Activated CD4-positive, alpha-beta T cell treated with anti-CD3 and anti-CD28 coated beads, Interleukin-2, amount 10 ng/mL, durations not matched to agents 7 days and 5 days (primary cell): ENCODE measurements around the gene CARHSP1. TPM values are rescaled to one million over a fixed set of nuclear protein-coding genes. Genes with fewer than 3 reads are reported as not detected.
A peak's percentile ranks its signal among the peaks of the same experiment; 100 is the strongest.

Experiments
- CTCF ChIA-PET: fragments of 350-600 bp; sonication (Branson Sonifier 250); formaldehyde crosslinking; loops from one replicate; lab custom pipeline; 2021; ENCODE audit warnings: antibody characterized with exemption; lab: Charles Lee
- POLR2A ChIA-PET: fragments of 350-600 bp; sonication (Branson Sonifier 250); formaldehyde crosslinking; loops from one replicate; lab custom pipeline; 2021; ENCODE audit warnings: antibody characterized with exemption; lab: Charles Lee
- DNase-seq: peaks from one replicate; pipeline ENCODE4 v3.0.0-alpha.2; 2020
- H3K27ac Mint-ChIP-seq: one replicate; pipeline ENCODE4 v1.8.0; 2021; ENCODE audit warnings: mild to moderate bottlenecking, moderate library complexity, mixed read lengths
- H3K27me3 Mint-ChIP-seq: one replicate; pipeline ENCODE4 v1.8.0; 2021; ENCODE audit warnings: mixed read lengths
- H3K36me3 Mint-ChIP-seq: one replicate; pipeline ENCODE4 v1.8.0; 2021; ENCODE audit warnings: low read depth, mixed read lengths
- H3K4me1 Mint-ChIP-seq: one replicate; pipeline ENCODE4 v1.8.0; 2021; ENCODE audit warnings: mixed read lengths
- H3K4me3 Mint-ChIP-seq: one replicate; pipeline ENCODE4 v1.8.0; 2021; ENCODE audit warnings: mild to moderate bottlenecking, moderate library complexity, mixed read lengths
- H3K9me3 Mint-ChIP-seq: one replicate; pipeline ENCODE4 v1.8.0; 2021; ENCODE audit warnings: mixed read lengths
- total RNA-seq, 2 experiments: library from RNA; stranded (reverse); gene quantifications; one replicate each; pipeline ENCODE4 v1.2.3, GENCODE V29; 2021

The CARHSP1 gene
- total RNA-seq, 2 experiments from 2014 or later, result 172 to 189 TPM

GRCh38 chr16:8855051-8855786 is 13.6 kb downstream of the CARHSP1 start:
- Mint-ChIP-seq H3K4me1 (peaks cover 56% of the 10 kb centered on the region), H3K27me3 (no peaks in the 10 kb centered on the region), H3K4me3 (no peak overlapping the region), H3K27ac (peak overlapping the region; percentile 72), H3K9me3 (no peaks in the 10 kb centered on the region), H3K36me3 (peaks cover 51% of the 10 kb centered on the region)
- ChIA-PET CTCF (interaction anchor here (0.8 to 1.6 kb wide), 6 partner anchors 10 to 34 kb away, joined by 3 to 6 read pairs (median 4); partner anchors contain the start of gene CARHSP1), POLR2A (no interaction called here)
- no peak for DNase-seq

DNA sequence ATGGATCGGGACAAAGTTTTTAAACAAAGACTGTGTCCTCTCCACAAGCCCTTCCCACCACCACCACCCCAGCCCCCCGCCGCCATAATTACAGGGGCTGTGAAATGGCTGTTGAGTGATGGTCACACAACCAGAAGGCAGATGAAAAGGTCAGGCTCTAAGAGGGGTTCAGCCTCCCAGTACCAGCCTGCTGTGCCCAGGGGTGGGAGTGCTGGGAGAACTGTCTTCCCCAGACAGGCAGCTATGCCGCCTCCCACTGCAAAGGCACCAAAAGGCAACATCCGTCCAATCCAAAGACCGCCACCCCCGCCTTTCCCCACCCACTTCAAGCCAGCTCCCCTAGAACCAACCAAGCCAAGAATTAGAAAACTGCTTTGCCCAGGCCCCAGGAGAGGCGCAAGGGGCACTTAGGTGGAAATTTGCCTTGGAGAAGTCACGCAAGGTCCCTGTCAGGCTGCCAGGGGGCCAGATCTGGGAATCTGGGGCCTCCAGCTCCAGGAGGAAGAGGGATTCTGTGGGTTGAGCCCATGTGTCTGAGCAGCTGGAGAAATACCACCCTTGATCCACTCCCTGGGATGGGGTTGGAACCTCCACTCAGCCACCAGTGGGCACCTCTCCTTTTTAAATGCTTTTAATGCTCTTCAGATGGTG is 14.4 kb downstream of the CARHSP1 start:
- no peaks in the 10 kb centered on the region for H3K9me3 Mint-ChIP-seq
- H3K27ac Mint-ChIP-seq, result no peak overlapping the region
- no peak overlapping the region for H3K4me3 Mint-ChIP-seq
- no peaks in the 10 kb centered on the region for H3K27me3 Mint-ChIP-seq
- peaks cover 57% of the 10 kb centered on the region for H3K4me1 Mint-ChIP-seq
- ChIA-PET CTCF (interaction anchor here (1.1 to 1.6 kb wide), 4 partner anchors 10 to 33 kb away, joined by 4 to 6 read pairs (median 5); no protein-coding TSS in a partner anchor), POLR2A (interaction anchor here (0.7 kb wide), 1 partner anchor 37 kb away, joined by 3 read pairs; no protein-coding TSS in a partner anchor)
- DNase-seq, result no peak
- H3K36me3 Mint-ChIP-seq, result peaks cover 49% of the 10 kb centered on the region

- Mint-ChIP-seq H3K36me3 (peaks cover 52% of the 10 kb centered on the region), H3K27ac (no peak overlapping the region), H3K4me1 (peaks cover 55% of the 10 kb centered on the region), H3K4me3 (no peak overlapping the region), H3K9me3 (no peaks in the 10 kb centered on the region), H3K27me3 (no peaks in the 10 kb centered on the region)
- no peak for DNase-seq
- ChIA-PET CTCF (interaction anchor here (1.6 to 1.8 kb wide), 2 partner anchors 11 to 18 kb away, joined by 6 read pairs; no protein-coding TSS in a partner anchor), POLR2A (interaction anchor here (0.7 kb wide), 1 partner anchor 36 kb away, joined by 3 read pairs; no protein-coding TSS in a partner anchor)
These were observed 15.2 kb downstream of the CARHSP1 start for GRCh38 chr16:8853611-8854010.

DNA sequence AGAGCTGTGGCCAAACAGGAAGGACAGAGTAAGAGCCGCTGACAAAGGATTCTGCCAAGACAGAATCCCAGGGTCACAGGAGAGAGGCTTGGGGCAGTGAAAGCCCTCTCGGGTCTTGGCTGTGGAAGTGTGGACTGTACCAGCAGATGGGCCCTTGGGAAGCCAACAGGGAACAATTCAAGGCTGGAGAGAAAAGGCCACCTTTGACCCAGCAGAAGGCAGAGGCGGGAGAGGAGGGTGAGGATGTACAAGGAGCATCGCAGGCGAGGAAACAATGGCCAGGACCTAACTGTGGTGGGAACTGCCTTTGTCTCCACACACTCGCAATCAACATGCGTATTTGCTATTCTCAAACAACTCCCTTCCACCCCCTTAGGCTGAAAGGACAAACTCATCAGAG is 15.7 kb downstream of the CARHSP1 start:
- no peak overlapping the region for H3K4me3 Mint-ChIP-seq
- CTCF ChIA-PET, result interaction anchor here (1.6 to 1.8 kb wide), 2 partner anchors 11 to 18 kb away, joined by 6 read pairs; no protein-coding TSS in a partner anchor
- H3K27me3 Mint-ChIP-seq, result no peaks in the 10 kb centered on the region
- no peak for DNase-seq
- no peaks in the 10 kb centered on the region for H3K9me3 Mint-ChIP-seq
- H3K27ac Mint-ChIP-seq, result peak overlapping the region; percentile 57
- POLR2A ChIA-PET, result no interaction called here
- H3K4me1 Mint-ChIP-seq, result peaks cover 53% of the 10 kb centered on the region
- H3K36me3 Mint-ChIP-seq, result peaks cover 50% of the 10 kb centered on the region

DNA sequence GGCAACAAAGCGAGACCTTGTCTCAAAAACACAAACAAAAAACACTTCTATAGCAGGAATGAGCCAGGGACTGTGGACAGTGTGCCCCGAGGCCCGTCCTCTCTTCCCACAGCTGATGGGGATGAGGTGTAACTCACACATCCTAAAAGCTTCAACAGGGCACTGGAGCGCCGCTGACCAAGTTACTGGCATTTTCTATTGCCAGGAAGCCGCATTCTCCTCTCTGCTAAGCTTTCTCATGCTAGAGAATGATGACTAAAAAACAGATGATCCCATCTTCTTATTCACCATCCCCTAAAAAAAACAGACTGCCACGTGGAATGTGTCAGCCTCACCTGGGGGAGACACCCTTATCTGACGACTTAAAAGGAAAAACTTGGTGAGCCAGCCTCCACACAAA is 16.3 kb downstream of the CARHSP1 start:
- POLR2A ChIA-PET, result no interaction called here
- no peak for DNase-seq
- CTCF ChIA-PET, result interaction anchor here (1.3 to 1.8 kb wide), 3 partner anchors 11 to 19 kb away, joined by 3 to 6 read pairs (median 6); no protein-coding TSS in a partner anchor
- Mint-ChIP-seq H3K27me3 (no peaks in the 10 kb centered on the region), H3K4me3 (no peak overlapping the region), H3K9me3 (no peaks in the 10 kb centered on the region), H3K27ac (peak overlapping the region; percentile 57), H3K4me1 (peaks cover 50% of the 10 kb centered on the region), H3K36me3 (peaks cover 45% of the 10 kb centered on the region)

DNA sequence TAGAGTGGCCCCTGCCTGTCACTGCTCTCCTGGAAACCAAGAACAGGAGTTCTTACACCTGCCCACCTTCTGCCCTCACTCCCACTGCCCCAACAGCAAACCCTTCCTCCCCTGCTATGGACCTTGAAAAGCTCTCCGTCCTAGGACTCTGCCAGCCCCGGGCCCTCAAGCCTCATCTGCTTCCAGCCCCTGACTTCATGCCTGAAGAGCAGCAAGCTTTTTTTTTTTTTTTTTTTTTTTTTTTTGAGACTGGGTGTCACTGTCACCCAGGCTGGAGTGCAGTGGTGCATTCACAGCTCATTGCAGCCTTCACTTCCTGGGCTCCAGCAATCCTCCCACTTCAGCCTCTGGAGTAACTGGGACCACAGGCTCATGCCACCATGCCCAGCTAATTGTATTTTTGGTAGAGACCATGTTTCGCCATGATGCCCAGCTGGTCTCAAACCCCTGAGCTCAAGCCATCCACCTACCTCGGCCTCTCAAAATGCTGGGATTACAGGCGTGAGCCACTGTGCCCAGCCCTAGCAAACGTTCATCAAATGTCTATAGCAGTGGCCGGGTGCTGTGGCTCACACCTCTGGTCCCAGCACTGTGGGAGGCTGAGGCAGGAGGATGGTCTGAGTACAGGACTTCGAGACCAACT is 16.9 kb downstream of the CARHSP1 start:
- H3K4me1 Mint-ChIP-seq, result peaks cover 48% of the 10 kb centered on the region
- H3K27me3 Mint-ChIP-seq, result no peaks in the 10 kb centered on the region
- DNase-seq, result no peak
- POLR2A ChIA-PET, result no interaction called here
- H3K27ac Mint-ChIP-seq, result peak overlapping the region; percentile 65
- peaks cover 46% of the 10 kb centered on the region for H3K36me3 Mint-ChIP-seq
- CTCF ChIA-PET, result interaction anchor here (1.3 to 1.8 kb wide), 2 partner anchors 12 to 19 kb away, joined by 3 to 6 read pairs; no protein-coding TSS in a partner anchor
- no peak overlapping the region for H3K4me3 Mint-ChIP-seq
- H3K9me3 Mint-ChIP-seq, result no peaks in the 10 kb centered on the region

GRCh38 chr16:8850279-8850885 is 18.4 kb downstream of the CARHSP1 start:
- H3K36me3 Mint-ChIP-seq, result peaks cover 36% of the 10 kb centered on the region
- ChIA-PET CTCF (interaction anchor here (0.5 to 1.1 kb wide), 4 partner anchors 10 to 25 kb away, joined by 3 to 6 read pairs (median 4); partner anchors contain the start of gene CARHSP1), POLR2A (interaction anchor here (0.7 kb wide), 2 partner anchors 22 to 252 kb away, joined by 3 read pairs; no protein-coding TSS in a partner anchor)
- H3K4me1 Mint-ChIP-seq, result peaks cover 40% of the 10 kb centered on the region
- H3K4me3 Mint-ChIP-seq, result no peak overlapping the region
- DNase-seq, result no peak
- H3K27ac Mint-ChIP-seq, result peak overlapping the region; percentile 84
- no peaks in the 10 kb centered on the region for H3K9me3 Mint-ChIP-seq
- no peaks in the 10 kb centered on the region for H3K27me3 Mint-ChIP-seq

- Mint-ChIP-seq H3K4me1 (peaks cover 32% of the 10 kb centered on the region), H3K27ac (peak overlapping the region; percentile 4), H3K4me3 (no peak overlapping the region), H3K27me3 (no peaks in the 10 kb centered on the region), H3K9me3 (no peaks in the 10 kb centered on the region), H3K36me3 (peaks cover 30% of the 10 kb centered on the region)
- POLR2A ChIA-PET, result no interaction called here
- DNase-seq, result no peak
- CTCF ChIA-PET, result interaction anchor here (0.9 to 1.1 kb wide), 2 partner anchors 11 to 21 kb away, joined by 4 to 5 read pairs; no protein-coding TSS in a partner anchor
These were observed 19.3 kb downstream of the CARHSP1 start for GRCh38 chr16:8849411-8850011.

GRCh38 chr16:8848939-8849391 is 19.8 kb downstream of the CARHSP1 start:
- CTCF ChIA-PET, result interaction anchor here (0.9 to 1.1 kb wide), 2 partner anchors 11 kb away, joined by 3 to 5 read pairs; no protein-coding TSS in a partner anchor
- POLR2A ChIA-PET, result no interaction called here
- DNase-seq, result no peak
- Mint-ChIP-seq H3K36me3 (peaks cover 27% of the 10 kb centered on the region), H3K4me1 (peaks cover 27% of the 10 kb centered on the region), H3K27ac (no peak overlapping the region), H3K9me3 (no peaks in the 10 kb centered on the region), H3K27me3 (no peaks in the 10 kb centered on the region), H3K4me3 (no peak overlapping the region)

GRCh38 chr16:8848231-8848938 is 20.4 kb downstream of the CARHSP1 start:
- POLR2A ChIA-PET, result no interaction called here
- CTCF ChIA-PET, result interaction anchor here (0.9 kb wide), 1 partner anchor 11 kb away, joined by 3 read pairs; no protein-coding TSS in a partner anchor
- H3K27ac Mint-ChIP-seq, result peak overlapping the region; percentile 9
- peaks cover 27% of the 10 kb centered on the region for H3K36me3 Mint-ChIP-seq
- no peaks in the 10 kb centered on the region for H3K9me3 Mint-ChIP-seq
- H3K27me3 Mint-ChIP-seq, result no peaks in the 10 kb centered on the region
- no peak for DNase-seq
- no peak overlapping the region for H3K4me3 Mint-ChIP-seq
- H3K4me1 Mint-ChIP-seq, result peaks cover 21% of the 10 kb centered on the region

DNA sequence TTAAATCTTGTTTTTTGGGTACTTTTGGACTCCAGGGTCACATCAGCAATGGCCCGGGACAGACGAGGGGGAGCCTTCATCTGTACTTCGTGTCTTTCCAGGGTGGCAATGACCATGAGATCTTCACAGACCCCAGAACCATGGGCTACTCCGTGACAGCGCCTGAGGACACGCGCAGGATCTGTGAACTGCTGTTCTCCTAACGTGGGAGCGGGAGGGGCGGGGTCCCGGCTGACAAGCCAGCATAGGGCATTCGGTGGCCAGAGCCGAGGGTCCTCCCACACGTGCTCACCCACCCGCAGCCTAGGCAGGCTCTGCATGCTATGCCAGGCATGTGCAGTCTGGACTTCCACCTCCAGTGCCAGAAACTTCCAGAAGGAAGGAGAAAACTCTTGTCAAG is 21.2 kb downstream of the CARHSP1 start:
- CTCF ChIA-PET, result no interaction called here
- no peak for DNase-seq
- H3K4me1 Mint-ChIP-seq, result peaks cover 19% of the 10 kb centered on the region
- no peak overlapping the region for H3K27ac Mint-ChIP-seq
- H3K27me3 Mint-ChIP-seq, result no peaks in the 10 kb centered on the region
- peaks cover 21% of the 10 kb centered on the region for H3K36me3 Mint-ChIP-seq
- POLR2A ChIA-PET, result no interaction called here
- no peaks in the 10 kb centered on the region for H3K9me3 Mint-ChIP-seq
- no peak overlapping the region for H3K4me3 Mint-ChIP-seq
